ENCODE data around the gene ATG2A. TPM values are rescaled to one million over a fixed set of nuclear protein-coding genes. Genes with fewer than 3 reads are reported as not detected.

The ATG2A gene
- total RNA-seq, 1 experiment from 2014 or later, result 28.8 TPM

DNA sequence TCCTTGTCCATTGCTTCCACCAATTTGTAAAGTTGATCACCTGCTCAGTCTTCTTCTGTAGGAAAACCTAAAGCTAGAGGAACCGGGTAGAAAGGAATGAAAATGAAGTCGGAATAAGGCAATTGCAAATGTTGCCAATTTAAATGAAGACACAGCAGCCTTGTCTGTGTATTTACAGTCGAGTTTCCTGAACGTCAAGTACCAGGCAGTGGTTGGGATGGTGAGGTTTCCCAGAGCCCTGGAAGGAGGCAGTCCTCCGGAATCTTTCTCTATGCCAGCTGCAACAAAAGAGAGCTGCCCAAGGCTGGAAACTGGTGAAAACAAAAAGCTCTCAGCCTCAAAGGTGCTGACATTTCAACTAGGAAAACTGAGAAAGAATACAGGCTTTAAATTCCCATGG lies 37.2 kb upstream of the ATG2A start:
- intact Hi-C loops (cut with micrococcal nuclease; ENCODE audit: unreplicated experiment) (no loop called here), in situ Hi-C loops (cut with HindIII; ENCODE audit: low pct_unique_long_range_greater_than_20kb, low sequenced_read_pairs) (no loop called here)
- ATAC-seq (no peak), DNase-seq (ENCODE audit: low read depth, low spot score) (no peak)
- no peak overlapping the region for H3K27ac ChIP-seq (ENCODE audit: low read length)
- H3K9me3 ChIP-seq (ENCODE audit: control insufficient read depth, insufficient read depth, low read depth, low read length), result no peaks in the 10 kb centered on the region
- CTCF ChIA-PET, result no interaction called here
- no peak for TF ChIP-seq SIN3A (IDR thresholded peaks at IDR 0.05; ENCODE audit: borderline replicate concordance, insufficient read depth, low read depth, low read length)
- TF ChIP-seq POLR2AphosphoS5 (IDR thresholded peaks at IDR 0.05; ENCODE audit: low read depth, low read length), result no peak
- no peak for TF ChIP-seq REST (IDR thresholded peaks at IDR 0.05; ENCODE audit: insufficient read depth in 1 of 2, low read depth in 2 of 2, low read length in 1 of 2)
- no peak for TF ChIP-seq CTCF (IDR thresholded peaks at IDR 0.05)
- TF ChIP-seq TCF7L2 (IDR thresholded peaks at IDR 0.05; ENCODE audit: low read depth, low read length), result no peak
- no peaks in the 10 kb centered on the region for H3K36me3 ChIP-seq (ENCODE audit: control insufficient read depth, insufficient read depth, low read length)
- POLR2A ChIA-PET, result no interaction called here
- no TSS peak for BruUV-seq (replicated peaks)
- H3K27me3 ChIP-seq (ENCODE audit: control insufficient read depth, insufficient read depth, low read length), result no peaks in the 10 kb centered on the region; the same call in 1 of the 2 replicates
- H3K4me3 ChIP-seq (ENCODE audit: low read depth in 2 of 2, low read length in 2 of 2), result no peak overlapping the region
- H3K4me1 ChIP-seq (ENCODE audit: control insufficient read depth, insufficient read depth, low read length), result no peaks in the 10 kb centered on the region

- in situ Hi-C loops (cut with HindIII; ENCODE audit: low pct_unique_long_range_greater_than_20kb, low sequenced_read_pairs), result no loop called here
- POLR2A ChIA-PET, result interaction anchor here (0.6 to 1.0 kb wide), 3 partner anchors 14 to 63 kb away, joined by 3 to 11 read pairs (median 5); partner anchors contain the start of gene PPP2R5B
Observed at GRCh38 chr11:64951529-64951928, 34.5 kb upstream of the ATG2A start.

More at GRCh38 chr11:64951529-64951928, 34.5 kb upstream of the ATG2A start:
- H3K27ac ChIP-seq (ENCODE audit: low read length), result no peak overlapping the region
- no peak overlapping the region for H3K4me3 ChIP-seq (ENCODE audit: low read depth in 2 of 2, low read length in 2 of 2)
- intact Hi-C loops (cut with micrococcal nuclease; ENCODE audit: unreplicated experiment), result no loop called here
- no peak for ATAC-seq
- CTCF ChIA-PET, result no interaction called here
- BruUV-seq (replicated peaks), result no TSS peak
- TF ChIP-seq REST (IDR thresholded peaks at IDR 0.05; ENCODE audit: insufficient read depth in 1 of 2, low read depth in 2 of 2, low read length in 1 of 2), result no peak
- TF ChIP-seq TCF7L2 (IDR thresholded peaks at IDR 0.05; ENCODE audit: low read depth, low read length), result no peak
- TF ChIP-seq SIN3A (IDR thresholded peaks at IDR 0.05; ENCODE audit: borderline replicate concordance, insufficient read depth, low read depth, low read length), result no peak
- no peak for TF ChIP-seq CTCF (IDR thresholded peaks at IDR 0.05)
- no peak for TF ChIP-seq POLR2AphosphoS5 (IDR thresholded peaks at IDR 0.05; ENCODE audit: low read depth, low read length)
- no peaks in the 10 kb centered on the region for H3K4me1 ChIP-seq (ENCODE audit: control insufficient read depth, insufficient read depth, low read length)
- H3K36me3 ChIP-seq (ENCODE audit: control insufficient read depth, insufficient read depth, low read length), result no peaks in the 10 kb centered on the region
- no peaks in the 10 kb centered on the region; the same call in 1 of the 2 replicates for H3K27me3 ChIP-seq (ENCODE audit: control insufficient read depth, insufficient read depth, low read length)
- no peaks in the 10 kb centered on the region for H3K9me3 ChIP-seq (ENCODE audit: control insufficient read depth, insufficient read depth, low read depth, low read length)
- DNase-seq (ENCODE audit: low read depth, low spot score), result no peak

Data from Panc1 (cell line).